Nephron (organoid): ENCODE results near the gene LURAP1L.

Experiments
- H3K27ac Mint-ChIP-seq, 3 experiments: 2 replicates each; pipeline ENCODE4 v1.8.0; 2020; ENCODE audit warnings: mixed read lengths in 3 of 3, mild to moderate bottlenecking in 2 of 3, moderate library complexity in 1 of 3
- H3K27me3 Mint-ChIP-seq: 2 replicates; pipeline ENCODE4 v1.8.0; 2021; ENCODE audit warnings: low read depth, mild to moderate bottlenecking, moderate library complexity, mixed read lengths
- H3K36me3 Mint-ChIP-seq: 2 replicates; pipeline ENCODE4 v1.8.0; 2020; ENCODE audit warnings: low read depth, mixed read lengths
- H3K4me1 Mint-ChIP-seq: 2 replicates; pipeline ENCODE4 v1.8.0; 2020; ENCODE audit warnings: mixed read lengths
- H3K4me3 Mint-ChIP-seq, 3 experiments: 2 replicates each; pipeline ENCODE4 v1.8.0; 2020; ENCODE audit warnings: mild to moderate bottlenecking in 3 of 3, mixed read lengths in 3 of 3, moderate library complexity in 2 of 3
- H3K9me3 Mint-ChIP-seq: 2 replicates; pipeline ENCODE4 v1.8.0; 2020; ENCODE audit warnings: mixed read lengths
- CTCF ChIP-seq, 3 experiments: fragments of 200-600 bp; sonication (generic); IDR thresholded peaks; one replicate each; pipeline ENCODE4 v1.5.0; 2021; ENCODE audit warnings: antibody characterized with exemption in 3 of 3; ENCODE audit not compliant: unreplicated experiment in 3 of 3

Gene LURAP1L

DNA sequence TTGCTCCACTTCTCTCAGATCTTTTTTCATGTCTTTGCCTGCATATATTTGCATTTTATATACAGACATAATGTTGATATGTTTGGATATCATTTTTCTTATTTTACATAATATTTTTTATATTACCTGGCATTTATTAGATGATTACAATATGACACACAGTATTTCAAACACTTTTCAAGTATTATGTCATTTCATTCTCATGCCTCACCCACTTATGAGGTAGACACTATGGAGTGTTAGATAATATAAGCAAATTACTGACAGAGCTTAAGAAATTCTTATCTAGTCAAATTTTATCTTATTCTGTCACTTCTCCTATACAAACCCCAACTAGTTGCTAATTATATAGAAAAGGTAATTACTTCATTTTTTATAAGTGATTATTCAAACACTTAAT, 11.1 kb downstream of the LURAP1L start:
- Mint-ChIP-seq H3K4me3 (no peak overlapping the region), H3K36me3 (peaks cover 33% of the 10 kb centered on the region), H3K27ac (peak overlapping the region; percentile 79 to 90 (median 86)), H3K4me1 (peaks cover 33% of the 10 kb centered on the region), H3K9me3 (peaks cover 33% of the 10 kb centered on the region), H3K27me3 (no peaks in the 10 kb centered on the region)
- TF ChIP-seq CTCF (IDR thresholded peaks at IDR 0.05; ENCODE audit: unreplicated experiment in 3 of 3): no peak

DNA sequence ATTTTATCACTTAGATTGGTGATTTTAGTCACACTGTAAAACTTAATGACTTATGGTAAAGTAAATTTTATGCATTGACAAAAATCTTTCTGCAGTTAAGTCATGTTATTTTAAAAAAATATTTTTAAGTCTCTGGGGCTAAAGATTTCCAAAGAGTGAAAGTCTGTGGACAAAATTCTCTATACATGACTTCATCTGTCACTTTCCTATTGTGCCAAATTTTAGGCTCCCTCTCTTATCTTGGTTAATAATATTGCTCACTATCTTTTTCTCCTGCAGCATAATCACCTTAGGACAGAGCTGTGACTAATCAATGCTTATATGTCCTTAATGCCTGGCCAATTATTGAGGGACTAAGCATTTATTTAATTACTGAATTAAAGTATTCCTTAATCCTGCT, 15.2 kb downstream of the LURAP1L start:
- no peaks in the 10 kb centered on the region for H3K36me3 Mint-ChIP-seq
- TF ChIP-seq CTCF (IDR thresholded peaks at IDR 0.05; ENCODE audit: unreplicated experiment in 3 of 3): no peak

DNA sequence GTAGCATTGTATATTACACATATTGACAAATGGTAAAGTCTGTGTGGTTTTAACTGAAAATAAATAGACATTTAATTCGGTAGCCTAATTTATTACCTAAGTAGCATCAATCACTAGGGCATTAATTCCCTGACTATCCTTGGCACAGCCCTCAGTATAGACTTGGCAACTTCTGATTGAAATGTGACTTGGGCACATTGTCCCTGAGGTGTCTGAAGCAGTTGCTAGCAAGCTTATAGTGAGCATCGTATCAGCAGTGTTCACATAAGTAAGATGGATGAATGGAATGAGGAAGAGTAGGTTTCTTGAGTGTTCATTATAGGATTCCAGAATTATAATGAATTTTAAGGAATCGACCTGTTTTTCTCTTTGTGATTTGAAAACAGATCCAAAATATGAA, 16.1 kb downstream of the LURAP1L start:
- Mint-ChIP-seq H3K27ac (peak overlapping the region in 1 of 3 experiments; percentile 53), H3K36me3 (no peaks in the 10 kb centered on the region), H3K9me3 (no peaks in the 10 kb centered on the region), H3K4me3 (no peak overlapping the region), H3K4me1 (peaks cover 39% of the 10 kb centered on the region), H3K27me3 (no peaks in the 10 kb centered on the region)
- no peak for TF ChIP-seq CTCF (IDR thresholded peaks at IDR 0.05; ENCODE audit: unreplicated experiment in 3 of 3)

More for the DNA sequence above, 15.2 kb downstream of the LURAP1L start:
- peaks cover 44% of the 10 kb centered on the region for H3K4me1 Mint-ChIP-seq
- peak overlapping the region; percentile 15 to 53 (median 48) for H3K27ac Mint-ChIP-seq
- peaks cover 2% of the 10 kb centered on the region for H3K9me3 Mint-ChIP-seq
- no peaks in the 10 kb centered on the region for H3K27me3 Mint-ChIP-seq
- H3K4me3 Mint-ChIP-seq: no peak overlapping the region

- no peak for TF ChIP-seq CTCF (IDR thresholded peaks at IDR 0.05; ENCODE audit: unreplicated experiment in 3 of 3)
- no peaks in the 10 kb centered on the region for H3K9me3 Mint-ChIP-seq
- no peaks in the 10 kb centered on the region for H3K36me3 Mint-ChIP-seq
- no peaks in the 10 kb centered on the region for H3K27me3 Mint-ChIP-seq
- H3K4me3 Mint-ChIP-seq: peak overlapping the region in 2 of 3 experiments; percentile 43 to 54
- peaks cover 42% of the 10 kb centered on the region for H3K4me1 Mint-ChIP-seq
- peak overlapping the region; percentile 41 to 87 (median 80) for H3K27ac Mint-ChIP-seq
Measured at GRCh38 chr9:12794101-12794799, 19.4 kb downstream of the LURAP1L start.

DNA sequence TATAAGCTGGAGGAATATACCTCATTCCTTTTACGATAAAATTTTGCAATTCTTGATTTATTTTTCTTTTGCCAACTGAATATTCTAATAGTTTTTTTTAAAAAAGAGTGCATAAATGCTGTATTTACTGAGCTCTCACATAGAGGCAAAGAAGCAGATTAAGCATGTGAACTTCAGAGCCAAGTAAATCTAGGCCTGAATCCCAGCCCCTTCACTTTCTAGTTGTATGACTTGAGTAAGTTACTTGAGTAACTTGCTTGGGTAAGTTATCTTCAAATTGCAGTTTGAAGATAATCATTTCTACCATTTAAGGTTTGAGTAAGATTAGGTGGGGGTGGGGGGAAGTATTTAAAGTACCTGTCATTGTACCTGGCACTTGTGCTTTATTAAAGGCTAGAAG, 21.8 kb downstream of the LURAP1L start:
- peak overlapping the region in 1 of 3 experiments; percentile 54 for H3K27ac Mint-ChIP-seq
- H3K27me3 Mint-ChIP-seq: no peaks in the 10 kb centered on the region
- no peaks in the 10 kb centered on the region for H3K36me3 Mint-ChIP-seq
- peaks cover 33% of the 10 kb centered on the region for H3K4me1 Mint-ChIP-seq
- no peak overlapping the region for H3K4me3 Mint-ChIP-seq
- no peaks in the 10 kb centered on the region for H3K9me3 Mint-ChIP-seq
- no peak for TF ChIP-seq CTCF (IDR thresholded peaks at IDR 0.05; ENCODE audit: unreplicated experiment in 3 of 3)

GRCh38 chr9:12797037-12797436, 22.2 kb downstream of the LURAP1L start:
- TF ChIP-seq CTCF (IDR thresholded peaks at IDR 0.05; ENCODE audit: unreplicated experiment in 3 of 3): no peak
- H3K9me3 Mint-ChIP-seq: no peaks in the 10 kb centered on the region
- no peaks in the 10 kb centered on the region for H3K27me3 Mint-ChIP-seq
- H3K4me3 Mint-ChIP-seq: no peak overlapping the region
- no peaks in the 10 kb centered on the region for H3K36me3 Mint-ChIP-seq
- peaks cover 33% of the 10 kb centered on the region for H3K4me1 Mint-ChIP-seq
- peak overlapping the region in 2 of 3 experiments; percentile 25 to 54 for H3K27ac Mint-ChIP-seq
